Measurements from ENCODE around the gene MSI2. TPM values are rescaled to one million over a fixed set of nuclear protein-coding genes. Genes with fewer than 3 reads are reported as not detected.

The MSI2 gene
- total RNA-seq, 2 experiments from 2014 or later = 131 to 164 TPM

GRCh38 chr17:57689254-57689653 lies 432.9 kb downstream of the MSI2 start:
- CTCF ChIA-PET (ENCODE audit: unreplicated experiment) = no interaction called here
- TF ChIP-seq, protein P1, sequence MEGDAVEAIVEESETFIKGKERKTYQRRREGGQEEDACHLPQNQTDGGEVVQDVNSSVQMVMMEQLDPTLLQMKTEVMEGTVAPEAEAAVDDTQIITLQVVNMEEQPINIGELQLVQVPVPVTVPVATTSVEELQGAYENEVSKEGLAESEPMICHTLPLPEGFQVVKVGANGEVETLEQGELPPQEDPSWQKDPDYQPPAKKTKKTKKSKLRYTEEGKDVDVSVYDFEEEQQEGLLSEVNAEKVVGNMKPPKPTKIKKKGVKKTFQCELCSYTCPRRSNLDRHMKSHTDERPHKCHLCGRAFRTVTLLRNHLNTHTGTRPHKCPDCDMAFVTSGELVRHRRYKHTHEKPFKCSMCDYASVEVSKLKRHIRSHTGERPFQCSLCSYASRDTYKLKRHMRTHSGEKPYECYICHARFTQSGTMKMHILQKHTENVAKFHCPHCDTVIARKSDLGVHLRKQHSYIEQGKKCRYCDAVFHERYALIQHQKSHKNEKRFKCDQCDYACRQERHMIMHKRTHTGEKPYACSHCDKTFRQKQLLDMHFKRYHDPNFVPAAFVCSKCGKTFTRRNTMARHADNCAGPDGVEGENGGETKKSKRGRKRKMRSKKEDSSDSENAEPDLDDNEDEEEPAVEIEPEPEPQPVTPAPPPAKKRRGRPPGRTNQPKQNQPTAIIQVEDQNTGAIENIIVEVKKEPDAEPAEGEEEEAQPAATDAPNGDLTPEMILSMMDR (conservative IDR thresholded peaks at IDR 0.05; ENCODE audit: low read length) = no peak
- TF ChIP-seq EZH2phosphoT487 (IDR thresholded peaks at IDR 0.05; ENCODE audit: borderline replicate concordance, low read depth, low read length) = no peak
- no peak overlapping the region for H3K4me2 ChIP-seq (ENCODE audit: low read length)
- H3K4me3 ChIP-seq (ENCODE audit: low read depth, low read length, poor library complexity, severe bottlenecking) = no peak overlapping the region
- no peaks in the 10 kb centered on the region; the same call in 1 of the 2 replicates for H3K36me3 ChIP-seq (ENCODE audit: insufficient read depth, low read length)
- no peaks in the 10 kb centered on the region for H3K9me3 ChIP-seq (ENCODE audit: low read length)
- no peaks in the 10 kb centered on the region for H3K4me1 ChIP-seq (ENCODE audit: insufficient read depth, low read length, poor library complexity, severe bottlenecking)
- no TSS peak for BruUV-seq (replicated peaks)
- no peaks in the 10 kb centered on the region for H3K79me2 ChIP-seq (ENCODE audit: insufficient read depth, low read depth, low read length)
- no peaks in the 10 kb centered on the region for H3K9me2 ChIP-seq (ENCODE audit: insufficient read depth, low read length)
- no peak overlapping the region for H2AFZ ChIP-seq (ENCODE audit: low read length)
- no peak for DNase-seq (ENCODE audit: low spot score)
- no peaks in the 10 kb centered on the region for H4K20me1 ChIP-seq (ENCODE audit: insufficient read depth, low read length)
- POLR2A ChIA-PET = interaction anchor here (0.6 kb wide), 2 partner anchors 42 to 1556 kb away, joined by 3 to 5 read pairs; no protein-coding TSS in a partner anchor
- no peak overlapping the region for H3K27ac ChIP-seq (ENCODE audit: low read depth, low read length, poor library complexity, severe bottlenecking)
- intact Hi-C loops (cut with micrococcal nuclease; ENCODE audit: unreplicated experiment) = no loop called here

GRCh38 chr17:57691939-57692338 lies 435.6 kb downstream of the MSI2 start:
- Histone ChIP-seq H3K4me1 (ENCODE audit: insufficient read depth, low read length, poor library complexity, severe bottlenecking) (no peaks in the 10 kb centered on the region), H3K27ac (ENCODE audit: low read depth, low read length, poor library complexity, severe bottlenecking) (no peak overlapping the region), H3K4me3 (ENCODE audit: low read depth, low read length, poor library complexity, severe bottlenecking) (no peak overlapping the region), H3K4me2 (ENCODE audit: low read length) (no peak overlapping the region), H2AFZ (ENCODE audit: low read length) (no peak overlapping the region), H4K20me1 (ENCODE audit: insufficient read depth, low read length) (no peaks in the 10 kb centered on the region), H3K36me3 (ENCODE audit: insufficient read depth, low read length) (no peaks in the 10 kb centered on the region), H3K79me2 (ENCODE audit: insufficient read depth, low read depth, low read length) (no peaks in the 10 kb centered on the region), H3K9me3 (ENCODE audit: low read length) (no peaks in the 10 kb centered on the region), H3K9me2 (ENCODE audit: insufficient read depth, low read length) (no peaks in the 10 kb centered on the region)
- ChIA-PET POLR2A (no interaction called here), CTCF (ENCODE audit: unreplicated experiment) (no interaction called here)
- no peak for DNase-seq (ENCODE audit: low spot score)
- intact Hi-C loops (cut with micrococcal nuclease; ENCODE audit: unreplicated experiment) = no loop called here
- no TSS peak for BruUV-seq (replicated peaks)
- TF ChIP-seq, protein P1 (conservative IDR thresholded peaks at IDR 0.05; ENCODE audit: low read length) = no peak
- no peak for TF ChIP-seq EZH2phosphoT487 (IDR thresholded peaks at IDR 0.05; ENCODE audit: borderline replicate concordance, low read depth, low read length)

- DNase-seq (ENCODE audit: low spot score) = no peak
- intact Hi-C loops (cut with micrococcal nuclease; ENCODE audit: unreplicated experiment) = no loop called here
- ChIA-PET CTCF (ENCODE audit: unreplicated experiment) (no interaction called here), POLR2A (no interaction called here)
- Histone ChIP-seq H3K9me2 (ENCODE audit: insufficient read depth, low read length) (no peaks in the 10 kb centered on the region), H3K4me2 (ENCODE audit: low read length) (no peak overlapping the region), H2AFZ (ENCODE audit: low read length) (no peak overlapping the region), H3K27ac (ENCODE audit: low read depth, low read length, poor library complexity, severe bottlenecking) (no peak overlapping the region), H3K79me2 (ENCODE audit: insufficient read depth, low read depth, low read length) (no peaks in the 10 kb centered on the region), H3K4me1 (ENCODE audit: insufficient read depth, low read length, poor library complexity, severe bottlenecking) (no peaks in the 10 kb centered on the region), H3K36me3 (ENCODE audit: insufficient read depth, low read length) (no peaks in the 10 kb centered on the region), H3K4me3 (ENCODE audit: low read depth, low read length, poor library complexity, severe bottlenecking) (no peak overlapping the region), H3K9me3 (ENCODE audit: low read length) (no peaks in the 10 kb centered on the region), H4K20me1 (ENCODE audit: insufficient read depth, low read length) (no peaks in the 10 kb centered on the region)
- TF ChIP-seq EZH2phosphoT487 (IDR thresholded peaks at IDR 0.05; ENCODE audit: borderline replicate concordance, low read depth, low read length) = no peak
- TF ChIP-seq, protein P1 (conservative IDR thresholded peaks at IDR 0.05; ENCODE audit: low read length) = no peak
- no TSS peak for BruUV-seq (replicated peaks)
These were observed 436.4 kb downstream of the MSI2 start for GRCh38 chr17:57692770-57693169.
